Psoas muscle (tissue), 8 donors: Measurements from ENCODE around the gene FOXL1. TPM values are rescaled to one million over a fixed set of nuclear protein-coding genes. Genes with fewer than 3 reads are reported as not detected.
A peak's percentile ranks its signal among the peaks of the same experiment; 100 is the strongest.

ENCODE experiments used
- ATAC-seq, 4 donors: fragments of 200-7000 bp; cut with Tn5 transposase; one replicate each; pipeline ENCODE4 v1.9.1; 2020; ENCODE audit warnings: moderate library complexity in 3 of 4, mild to moderate bottlenecking in 2 of 4
- DNase-seq, 2 donors: peaks; one replicate each; pipeline ENCODE4 v3.0.0-alpha.2; 2020
- H3K27ac ChIP-seq: fragments of 200-600 bp; one replicate; pipeline ENCODE4 v1.8.0; 2022
- H3K27me3 ChIP-seq, 3 donors: fragments of 200-600 bp in 1 of 3; one replicate each; pipeline versions ENCODE4 v1.6.1 to v1.8.0; 2013 to 2022; ENCODE audit warnings: low read length in 2 of 3, mild to moderate bottlenecking in 2 of 3, moderate library complexity in 1 of 3; ENCODE audit not compliant: insufficient read depth in 3 of 3
- H3K36me3 ChIP-seq, 2 donors: fragments of 200-600 bp in 1 of 2; one replicate each; pipeline versions ENCODE4 v1.6.1 to v1.8.0; 2013 to 2022; ENCODE audit warnings: low read depth in 1 of 2, mild to moderate bottlenecking in 1 of 2, moderate library complexity in 1 of 2; ENCODE audit not compliant: insufficient read depth in 1 of 2
- H3K4me1 ChIP-seq: fragments of 200-600 bp; one replicate; pipeline ENCODE4 v1.8.0; 2022
- H3K4me3 ChIP-seq: fragments of 200-600 bp; one replicate; pipeline ENCODE4 v1.8.0; 2022; ENCODE audit warnings: mild to moderate bottlenecking
- H3K9me3 ChIP-seq: fragments of 200-600 bp; one replicate; pipeline ENCODE4 v1.8.0; 2022
- CTCF ChIP-seq: fragments of 200-600 bp; IDR thresholded peaks from one replicate; pipeline ENCODE4 v1.8.0; 2022; ENCODE audit warnings: antibody characterized with exemption
- WGBS, 3 donors: extraction: QIAGEN DNeasy Blood & Tissue Kit; methylation state at CpG; one replicate each; pipeline versions ENCODE4 v1.1.6 to v1.1.7; 2013; 5-methylcytosine and 5-hydroxymethylcytosine counted together
- intact Hi-C, 2 donors: fragments of 100-400 bp; cut with DNase I; formaldehyde crosslinking; loops; one replicate each; pipeline versions ENCODE4 v1.11.0 to v1.14.2; 2022
- polyA plus RNA-seq, 3 donors: library from polyadenylated mRNA; stranded (reverse); fragments of 200-250 nt; gene quantifications; one replicate each; pipeline ENCODE4 v1.2.3, GENCODE V29; 2013
- total RNA-seq, 4 donors: library from RNA; stranded (reverse); fragmentation: NEBNext Ultra II Directional in 2 of 4; extraction: Animal tissue kit (Norgen Biotek cat#: 25700) in 2 of 4; gene quantifications; one replicate each; pipeline versions ENCODE4 v1.2.1 to v1.2.4, GENCODE V29; 2021 to 2023
- donor health status: healthy with polysubstance abuse.
- donor health status: DM: no; HTN: no; CAD: no; lungs with moderate emphysema.
- donor health status: Bipolar disorder and iron deficiency.
- donor health status: healthy.
- donor health status: DM: yes; HTN: yes; CAD: no.
- donor health status: DM: no; HTN: no; CAD: no.
- donor health status: DM: no; HTN: no; CAD: no.
- donor health status: DM: yes; HTN: yes; CAD: no.

FOXL1 gene
- total and polyA plus RNA-seq, 7 donors: 0.12 to 1.3 (median 0.22) TPM

GRCh38 chr16:86609661-86610060 lies 31.3 kb downstream of the FOXL1 start:
- WGBS, 3 donors: 73 to 80% (median 78%) methylated on average over 10 of the region's 10 CpGs
- H3K36me3 ChIP-seq: no peaks in the 10 kb centered on the region
- H3K27ac ChIP-seq: no peak overlapping the region

GRCh38 chr16:86610779-86611524 lies 32.6 kb downstream of the FOXL1 start:
- no peak for ATAC-seq
- intact Hi-C loops: no loop called here
- H3K4me1 ChIP-seq: peaks cover 5% of the 10 kb centered on the region

More at GRCh38 chr16:86609661-86610060, 31.3 kb downstream of the FOXL1 start:
- TF ChIP-seq CTCF: no peak
- ATAC-seq (no peak), DNase-seq (no peak)
- Histone ChIP-seq H3K4me1 (peaks cover 4% of the 10 kb centered on the region), H3K4me3 (no peak overlapping the region), H3K27me3 (peaks cover 0 to 11% (median 0%) of the 10 kb centered on the region in 3 donors), H3K9me3 (no peaks in the 10 kb centered on the region)
- intact Hi-C loops: no loop called here

GRCh38 chr16:86611525-86611855 lies 33.1 kb downstream of the FOXL1 start:
- WGBS, 3 donors: 56 to 58% (median 58%) methylated on average over 7 of the region's 7 CpGs
- H3K27ac ChIP-seq: no peak overlapping the region
- no peaks in the 10 kb centered on the region for H3K9me3 ChIP-seq
- no peak for TF ChIP-seq CTCF
- peaks cover 0 to 8% (median 0%) of the 10 kb centered on the region in 3 donors for H3K27me3 ChIP-seq
- DNase-seq (peak in 1 of 2 donors; percentile 23), ATAC-seq (no peak)
- no peak overlapping the region for H3K4me3 ChIP-seq
- H3K36me3 ChIP-seq: no peaks in the 10 kb centered on the region
- intact Hi-C loops: no loop called here
- peaks cover 5% of the 10 kb centered on the region for H3K4me1 ChIP-seq

More at GRCh38 chr16:86610779-86611524, 32.6 kb downstream of the FOXL1 start:
- peak overlapping the region; percentile 46 for H3K27ac ChIP-seq
- WGBS, 3 donors: 56 to 59% (median 57%) methylated on average over 17 to 18 of the region's 18 CpGs
- no peaks in the 10 kb centered on the region for H3K9me3 ChIP-seq
- no peak overlapping the region for H3K4me3 ChIP-seq
- H3K36me3 ChIP-seq: no peaks in the 10 kb centered on the region
- DNase-seq: no peak
- H3K27me3 ChIP-seq: peaks cover 0 to 8% (median 0%) of the 10 kb centered on the region in 3 donors
- TF ChIP-seq CTCF: no peak

- intact Hi-C loops: no loop called here
- H3K4me3 ChIP-seq: no peak overlapping the region
- no peak for TF ChIP-seq CTCF
- no peaks in the 10 kb centered on the region for H3K9me3 ChIP-seq
- no peak for DNase-seq
- peaks cover 5% of the 10 kb centered on the region for H3K4me1 ChIP-seq
- ATAC-seq: no peak
- 52 to 62% (median 54%) methylated on average over 3 of the region's 3 CpGs for WGBS, 3 donors
- no peak overlapping the region for H3K27ac ChIP-seq
- H3K36me3 ChIP-seq: no peaks in the 10 kb centered on the region
- peaks cover 0 to 8% (median 0%) of the 10 kb centered on the region in 3 donors for H3K27me3 ChIP-seq
These were observed 33.6 kb downstream of the FOXL1 start for GRCh38 chr16:86611941-86612340.
